Smooth muscle cell (in vitro differentiated cells): ENCODE data around the gene PSMA5. TPM values are rescaled to one million over a fixed set of nuclear protein-coding genes. Genes with fewer than 3 reads are reported as not detected.

ENCODE experiments used
- DNase-seq: peaks from one replicate; lab custom pipeline; 2025; ENCODE audit not compliant: unreplicated experiment; lab: John Stamatoyannopoulos, UW
- H2AFZ ChIP-seq: fragments of 200-600 bp; sonication (generic); 2 replicates; pipeline ENCODE4 v1.6.0; 2016; ENCODE audit warnings: antibody characterized with exemption, low read depth, mild to moderate bottlenecking
- H3F3A ChIP-seq: fragments of 200-600 bp; sonication (generic); 2 replicates; pipeline ENCODE4 v1.6.0; 2017; ENCODE audit warnings: antibody characterized with exemption, low read depth
- H3K27ac ChIP-seq: fragments of 200-600 bp; sonication (generic); 2 replicates; pipeline ENCODE4 v1.5.1; 2016; ENCODE audit warnings: low read depth, mild to moderate bottlenecking
- H3K27me3 ChIP-seq: fragments of 200-600 bp; sonication (generic); 2 replicates; pipeline ENCODE4 v1.6.1; 2016; ENCODE audit warnings: low read depth, mild to moderate bottlenecking
- H3K36me3 ChIP-seq: fragments of 200-600 bp; sonication (generic); 2 replicates; pipeline ENCODE4 v1.5.1; 2016; ENCODE audit warnings: low read depth
- H3K4me1 ChIP-seq: fragments of 200-600 bp; sonication (generic); 2 replicates; pipeline ENCODE4 v1.5.1; 2016; ENCODE audit warnings: low read depth
- H3K4me2 ChIP-seq: fragments of 200-600 bp; sonication (generic); 2 replicates; pipeline ENCODE4 v1.6.0; 2016; ENCODE audit warnings: mild to moderate bottlenecking
- H3K4me3 ChIP-seq: fragments of 200-600 bp; sonication (generic); 2 replicates; pipeline ENCODE4 v1.5.1; 2016; ENCODE audit warnings: mild to moderate bottlenecking
- H3K79me2 ChIP-seq: fragments of 200-600 bp; sonication (generic); 2 replicates; pipeline ENCODE4 v1.6.0; 2016; ENCODE audit warnings: low read depth, mild to moderate bottlenecking
- H3K9ac ChIP-seq: fragments of 200-600 bp; sonication (generic); 2 replicates; pipeline ENCODE4 v1.6.0; 2016; ENCODE audit warnings: low read depth
- H3K9me3 ChIP-seq: fragments of 200-600 bp; sonication (generic); replicated peaks from 2 replicates; pipeline ENCODE4 v1.5.1; 2016; ENCODE audit warnings: low read depth
- H4K20me1 ChIP-seq: fragments of 200-600 bp; sonication (generic); 2 replicates; pipeline ENCODE4 v1.6.0; 2016; ENCODE audit warnings: low read depth
- WGBS: methylation state at CpG from one replicate; pipeline ENCODE4 v1.1.7; 2016; ENCODE audit warnings: low lambda C conversion rate; 5-methylcytosine and 5-hydroxymethylcytosine counted together
- polyA plus RNA-seq: library from polyadenylated mRNA; unstranded; fragments of >200 nt; fragmentation: Nextera tagmentation; extraction: Ambion mirVana; gene quantifications from 2 replicates; pipeline ENCODE4 v1.2.1, GENCODE V29; 2016
- total RNA-seq: library from RNA; depleted of rRNA; stranded (reverse); fragments of >200 nt; gene quantifications from 2 replicates; pipeline ENCODE4 v1.2.3, GENCODE V29; 2014
- TF ChIP-seq, protein P1 (sequence below): fragments of 200-600 bp; sonication (generic); IDR thresholded peaks from 2 replicates; pipeline ENCODE4 v1.5.1; 2017; ENCODE audit warnings: borderline replicate concordance, mild to moderate bottlenecking, antibody characterized with exemption; ENCODE audit not compliant: insufficient read depth, poor library complexity, severe bottlenecking

PSMA5 gene
- total and polyA plus RNA-seq, 2 experiments from 2014 or later: 57.2 to 93.9 TPM

DNA sequence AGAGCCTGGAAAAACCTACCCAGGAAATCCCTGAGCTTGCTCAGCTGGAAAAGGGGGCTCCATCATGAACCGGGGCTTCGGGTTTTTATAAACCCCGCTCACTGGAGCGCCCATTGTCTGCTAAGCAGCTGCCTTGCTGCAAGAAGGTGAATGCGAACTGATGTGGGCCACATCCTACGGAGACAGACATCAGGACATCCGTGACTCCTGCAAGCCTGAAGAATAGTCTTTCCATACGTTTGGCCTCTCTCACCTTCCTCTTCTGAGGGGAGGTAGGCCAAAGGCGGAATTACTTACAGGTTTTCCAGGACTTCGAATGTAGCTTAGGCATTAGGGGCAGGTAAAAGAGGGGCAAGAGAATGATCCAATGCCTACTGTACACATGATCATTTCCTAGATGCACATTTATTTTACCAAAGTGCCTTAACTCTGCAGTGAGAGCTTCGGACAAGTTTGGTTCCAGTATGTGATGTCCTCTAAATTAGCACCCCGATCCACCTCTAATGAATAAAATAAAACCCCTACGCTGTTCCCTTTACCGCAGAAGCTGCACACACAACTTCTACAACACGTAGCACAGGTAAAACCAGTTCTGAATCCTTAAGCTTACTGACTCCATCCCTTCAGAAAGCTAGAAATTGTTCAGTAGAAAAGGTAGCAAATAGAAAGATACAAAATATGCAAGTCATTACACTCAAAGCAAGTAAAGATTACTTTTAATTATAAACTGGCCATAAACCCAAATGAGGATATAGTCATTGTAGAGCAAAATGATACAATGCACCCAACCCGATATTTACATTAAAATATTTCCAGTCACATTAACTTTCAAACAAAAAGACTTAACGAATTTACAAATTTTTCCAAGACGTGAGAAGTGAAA is 27.7 kb downstream of the PSMA5 start:
- H3F3A ChIP-seq: peaks cover 19% of the 10 kb centered on the region
- peaks cover 20% of the 10 kb centered on the region for H3K4me1 ChIP-seq
- H3K4me3 ChIP-seq: peak overlapping the region; percentile 59
- H3K4me2 ChIP-seq: peak overlapping the region; percentile 92
- H4K20me1 ChIP-seq: no peaks in the 10 kb centered on the region
- peaks cover 8% of the 10 kb centered on the region for H3K27me3 ChIP-seq
- TF ChIP-seq, protein P1, sequence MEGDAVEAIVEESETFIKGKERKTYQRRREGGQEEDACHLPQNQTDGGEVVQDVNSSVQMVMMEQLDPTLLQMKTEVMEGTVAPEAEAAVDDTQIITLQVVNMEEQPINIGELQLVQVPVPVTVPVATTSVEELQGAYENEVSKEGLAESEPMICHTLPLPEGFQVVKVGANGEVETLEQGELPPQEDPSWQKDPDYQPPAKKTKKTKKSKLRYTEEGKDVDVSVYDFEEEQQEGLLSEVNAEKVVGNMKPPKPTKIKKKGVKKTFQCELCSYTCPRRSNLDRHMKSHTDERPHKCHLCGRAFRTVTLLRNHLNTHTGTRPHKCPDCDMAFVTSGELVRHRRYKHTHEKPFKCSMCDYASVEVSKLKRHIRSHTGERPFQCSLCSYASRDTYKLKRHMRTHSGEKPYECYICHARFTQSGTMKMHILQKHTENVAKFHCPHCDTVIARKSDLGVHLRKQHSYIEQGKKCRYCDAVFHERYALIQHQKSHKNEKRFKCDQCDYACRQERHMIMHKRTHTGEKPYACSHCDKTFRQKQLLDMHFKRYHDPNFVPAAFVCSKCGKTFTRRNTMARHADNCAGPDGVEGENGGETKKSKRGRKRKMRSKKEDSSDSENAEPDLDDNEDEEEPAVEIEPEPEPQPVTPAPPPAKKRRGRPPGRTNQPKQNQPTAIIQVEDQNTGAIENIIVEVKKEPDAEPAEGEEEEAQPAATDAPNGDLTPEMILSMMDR: no peak
- no peak overlapping the region for H3K9ac ChIP-seq
- H3K9me3 ChIP-seq: no peaks in the 10 kb centered on the region
- DNase-seq: no peak
- WGBS: 42% methylated on average over 18 of the region's 18 CpGs
- no peaks in the 10 kb centered on the region for H3K36me3 ChIP-seq
- H3K79me2 ChIP-seq: peaks cover 10% of the 10 kb centered on the region
- peak overlapping the region; percentile 41 for H3K27ac ChIP-seq
- peak overlapping the region; percentile 61 for H2AFZ ChIP-seq

DNA sequence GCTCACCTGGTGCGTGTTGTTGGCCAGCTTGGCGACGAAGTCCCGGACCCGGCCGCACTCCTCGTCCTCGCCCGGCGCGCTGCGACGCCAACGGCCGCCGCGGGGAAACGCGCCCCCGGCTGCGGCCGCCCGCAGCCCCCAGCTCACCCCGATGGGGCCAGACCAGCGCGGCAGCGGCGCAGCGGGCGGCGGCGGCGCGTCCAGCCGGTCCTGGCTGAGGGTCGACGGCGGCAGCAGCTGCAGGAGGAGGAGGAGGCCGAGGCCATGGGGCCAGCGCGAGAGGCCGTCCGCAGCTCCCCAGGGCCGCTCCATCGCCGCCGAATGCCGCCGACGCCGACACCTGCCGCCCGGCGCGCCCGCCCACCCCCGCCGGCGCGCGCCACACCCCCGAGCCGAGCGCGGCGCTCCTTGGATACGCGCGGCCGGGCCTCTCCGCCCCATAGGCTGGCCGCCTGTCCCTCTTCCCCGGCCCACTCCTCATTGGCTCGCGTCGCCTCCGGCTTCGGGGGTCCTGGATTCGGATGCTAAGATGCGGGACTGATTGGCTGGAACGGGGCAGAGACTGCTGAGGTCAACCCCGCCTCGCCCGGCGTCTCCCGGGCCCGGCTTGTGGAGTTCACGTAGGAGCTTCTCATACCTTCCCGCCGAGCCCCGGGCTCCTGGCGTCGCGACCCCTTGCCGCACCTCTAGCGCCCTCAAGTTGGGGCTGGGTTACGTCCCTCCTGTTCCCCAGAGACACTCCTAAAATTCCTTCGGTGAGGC is 28.5 kb downstream of the PSMA5 start, which contains the start of gene SORT1:
Gene SORT1 (minus strand): TSS at position 338 of the 762 bp plus-strand sequence. CDS start 26 bp downstream, at position 312.
- peaks cover 10% of the 10 kb centered on the region for H3K79me2 ChIP-seq

GRCh38 chr1:109396871-109397580 is 29.2 kb downstream of the PSMA5 start:
- no peaks in the 10 kb centered on the region for H3K9me3 ChIP-seq
- no peak for DNase-seq
- H3K4me1 ChIP-seq: peaks cover 25% of the 10 kb centered on the region
- 11% methylated on average over 14 of the region's 46 CpGs for WGBS
- no peaks in the 10 kb centered on the region for H3K36me3 ChIP-seq
- H3K4me2 ChIP-seq: peak overlapping the region; percentile 92
- H2AFZ ChIP-seq: peak overlapping the region; percentile 45
- TF ChIP-seq, protein P1: no peak
- no peak overlapping the region for H3K27ac ChIP-seq
- H3K4me3 ChIP-seq: peak overlapping the region; percentile 59
- peaks cover 10% of the 10 kb centered on the region for H3K79me2 ChIP-seq
- no peak overlapping the region for H3K9ac ChIP-seq
- peaks cover 15% of the 10 kb centered on the region for H3F3A ChIP-seq
- peaks cover 8% of the 10 kb centered on the region for H3K27me3 ChIP-seq
- no peaks in the 10 kb centered on the region for H4K20me1 ChIP-seq

More for the DNA sequence above, 28.5 kb downstream of the PSMA5 start, which contains the start of gene SORT1:
- Histone ChIP-seq H3K4me3 (peak within 1 kb of the TSS; percentile 59), H3K4me2 (peak within 1 kb of the TSS; percentile 92), H2AFZ (peak within 1 kb of the TSS; percentile 61), H4K20me1 (no peaks in the 10 kb centered on the region), H3K27ac (peak within 1 kb of the TSS; percentile 41), H3K36me3 (no peaks in the 10 kb centered on the region), H3K9ac (no peak within 1 kb of the TSS), H3K4me1 (peaks cover 25% of the 10 kb centered on the region), H3K9me3 (no peaks in the 10 kb centered on the region), H3F3A (peaks cover 15% of the 10 kb centered on the region), H3K27me3 (peaks cover 8% of the 10 kb centered on the region)
- no peak for DNase-seq
- WGBS: under 1% methylated on average over 58 of the region's 98 CpGs
- TF ChIP-seq, protein P1: no peak
